ENCODE data around the gene PRCC. TPM values are rescaled to one million over a fixed set of nuclear protein-coding genes. Genes with fewer than 3 reads are reported as not detected.

The PRCC gene
- total and polyA plus RNA-seq, 2 of the 13 experiments (the other 11 are each of a cell fraction or from before 2014, with no cell fraction given): 24.2 to 40.5 TPM

DNA sequence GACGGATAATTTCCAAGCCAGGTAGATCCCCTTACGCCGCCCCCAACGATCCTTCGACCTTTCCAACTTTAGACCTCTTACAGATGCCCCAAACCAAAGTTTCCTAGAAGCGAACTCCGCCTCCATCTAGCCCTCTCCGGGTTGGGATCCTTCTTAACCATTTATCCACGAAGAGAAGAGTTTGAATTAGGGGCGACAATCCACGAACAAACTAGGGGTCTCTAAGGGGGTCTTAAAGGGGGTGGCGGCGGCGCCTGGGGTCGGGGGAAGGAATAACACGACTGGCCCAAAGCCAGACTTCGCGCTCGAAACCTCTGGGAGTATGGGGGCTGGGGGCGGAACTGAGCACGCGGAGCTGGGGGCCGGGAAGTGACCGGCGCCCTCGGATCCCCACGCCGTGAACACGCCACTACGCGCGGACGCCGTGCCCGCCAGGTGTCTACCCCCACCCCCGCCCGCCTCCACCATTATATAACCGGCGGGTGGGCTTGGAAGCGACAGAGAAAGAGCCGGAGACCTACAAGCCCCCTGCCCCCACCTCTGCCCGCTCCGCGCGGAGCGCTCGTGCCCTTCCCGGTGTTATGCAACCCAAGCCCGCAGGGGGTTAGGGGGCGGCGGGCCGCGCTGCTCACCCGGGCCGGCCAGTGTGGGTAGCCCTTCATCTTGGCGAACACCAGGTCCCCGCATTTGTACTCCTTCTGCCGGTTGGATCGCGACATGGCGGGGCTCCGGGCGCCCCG, 16.5 kb upstream of the PRCC start (continued):
- TF ChIP-seq RORA (CRISPR knock-in tag; IDR thresholded peaks at IDR 0.05): no peak
- no peak for TF ChIP-seq ZNF773 (CRISPR knock-in tag; IDR thresholded peaks at IDR 0.05; ENCODE audit: borderline replicate concordance)
- TF ChIP-seq, protein P1, sequence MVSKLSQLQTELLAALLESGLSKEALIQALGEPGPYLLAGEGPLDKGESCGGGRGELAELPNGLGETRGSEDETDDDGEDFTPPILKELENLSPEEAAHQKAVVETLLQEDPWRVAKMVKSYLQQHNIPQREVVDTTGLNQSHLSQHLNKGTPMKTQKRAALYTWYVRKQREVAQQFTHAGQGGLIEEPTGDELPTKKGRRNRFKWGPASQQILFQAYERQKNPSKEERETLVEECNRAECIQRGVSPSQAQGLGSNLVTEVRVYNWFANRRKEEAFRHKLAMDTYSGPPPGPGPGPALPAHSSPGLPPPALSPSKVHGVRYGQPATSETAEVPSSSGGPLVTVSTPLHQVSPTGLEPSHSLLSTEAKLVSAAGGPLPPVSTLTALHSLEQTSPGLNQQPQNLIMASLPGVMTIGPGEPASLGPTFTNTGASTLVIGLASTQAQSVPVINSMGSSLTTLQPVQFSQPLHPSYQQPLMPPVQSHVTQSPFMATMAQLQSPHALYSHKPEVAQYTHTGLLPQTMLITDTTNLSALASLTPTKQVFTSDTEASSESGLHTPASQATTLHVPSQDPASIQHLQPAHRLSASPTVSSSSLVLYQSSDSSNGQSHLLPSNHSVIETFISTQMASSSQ (IDR thresholded peaks at IDR 0.05; ENCODE audit: low read depth): no peak
- TF ChIP-seq, protein P1 (CRISPR knock-in tag; IDR thresholded peaks at IDR 0.05; ENCODE audit: borderline replicate concordance): no peak
- TF ChIP-seq, protein P2, sequence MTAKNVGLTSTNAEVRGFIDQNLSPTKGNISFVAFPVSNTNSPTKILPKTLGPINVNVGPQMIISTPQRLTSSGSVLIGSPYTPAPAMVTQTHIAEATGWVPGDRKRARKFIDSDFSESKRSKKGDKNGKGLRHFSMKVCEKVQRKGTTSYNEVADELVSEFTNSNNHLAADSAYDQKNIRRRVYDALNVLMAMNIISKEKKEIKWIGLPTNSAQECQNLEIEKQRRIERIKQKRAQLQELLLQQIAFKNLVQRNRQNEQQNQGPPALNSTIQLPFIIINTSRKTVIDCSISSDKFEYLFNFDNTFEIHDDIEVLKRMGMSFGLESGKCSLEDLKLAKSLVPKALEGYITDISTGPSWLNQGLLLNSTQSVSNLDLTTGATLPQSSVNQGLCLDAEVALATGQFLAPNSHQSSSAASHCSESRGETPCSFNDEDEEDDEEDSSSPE (CRISPR knock-in tag; IDR thresholded peaks at IDR 0.05): no peak
- no peak for TF ChIP-seq CCAR2 (optimal IDR thresholded peaks at IDR 0.05; ENCODE audit: low read depth, low read length)
- 0 out of 2 replicates have a peak, but pooled peaks have one; percentile 23 for TF ChIP-seq ZNF430 (CRISPR knock-in tag; IDR thresholded peaks at IDR 0.05)
- TF ChIP-seq ZNF768 (CRISPR knock-in tag; IDR thresholded peaks at IDR 0.05): peak; percentile 42; the same call in 1 of the 2 replicates
- TF ChIP-seq, protein P3, sequence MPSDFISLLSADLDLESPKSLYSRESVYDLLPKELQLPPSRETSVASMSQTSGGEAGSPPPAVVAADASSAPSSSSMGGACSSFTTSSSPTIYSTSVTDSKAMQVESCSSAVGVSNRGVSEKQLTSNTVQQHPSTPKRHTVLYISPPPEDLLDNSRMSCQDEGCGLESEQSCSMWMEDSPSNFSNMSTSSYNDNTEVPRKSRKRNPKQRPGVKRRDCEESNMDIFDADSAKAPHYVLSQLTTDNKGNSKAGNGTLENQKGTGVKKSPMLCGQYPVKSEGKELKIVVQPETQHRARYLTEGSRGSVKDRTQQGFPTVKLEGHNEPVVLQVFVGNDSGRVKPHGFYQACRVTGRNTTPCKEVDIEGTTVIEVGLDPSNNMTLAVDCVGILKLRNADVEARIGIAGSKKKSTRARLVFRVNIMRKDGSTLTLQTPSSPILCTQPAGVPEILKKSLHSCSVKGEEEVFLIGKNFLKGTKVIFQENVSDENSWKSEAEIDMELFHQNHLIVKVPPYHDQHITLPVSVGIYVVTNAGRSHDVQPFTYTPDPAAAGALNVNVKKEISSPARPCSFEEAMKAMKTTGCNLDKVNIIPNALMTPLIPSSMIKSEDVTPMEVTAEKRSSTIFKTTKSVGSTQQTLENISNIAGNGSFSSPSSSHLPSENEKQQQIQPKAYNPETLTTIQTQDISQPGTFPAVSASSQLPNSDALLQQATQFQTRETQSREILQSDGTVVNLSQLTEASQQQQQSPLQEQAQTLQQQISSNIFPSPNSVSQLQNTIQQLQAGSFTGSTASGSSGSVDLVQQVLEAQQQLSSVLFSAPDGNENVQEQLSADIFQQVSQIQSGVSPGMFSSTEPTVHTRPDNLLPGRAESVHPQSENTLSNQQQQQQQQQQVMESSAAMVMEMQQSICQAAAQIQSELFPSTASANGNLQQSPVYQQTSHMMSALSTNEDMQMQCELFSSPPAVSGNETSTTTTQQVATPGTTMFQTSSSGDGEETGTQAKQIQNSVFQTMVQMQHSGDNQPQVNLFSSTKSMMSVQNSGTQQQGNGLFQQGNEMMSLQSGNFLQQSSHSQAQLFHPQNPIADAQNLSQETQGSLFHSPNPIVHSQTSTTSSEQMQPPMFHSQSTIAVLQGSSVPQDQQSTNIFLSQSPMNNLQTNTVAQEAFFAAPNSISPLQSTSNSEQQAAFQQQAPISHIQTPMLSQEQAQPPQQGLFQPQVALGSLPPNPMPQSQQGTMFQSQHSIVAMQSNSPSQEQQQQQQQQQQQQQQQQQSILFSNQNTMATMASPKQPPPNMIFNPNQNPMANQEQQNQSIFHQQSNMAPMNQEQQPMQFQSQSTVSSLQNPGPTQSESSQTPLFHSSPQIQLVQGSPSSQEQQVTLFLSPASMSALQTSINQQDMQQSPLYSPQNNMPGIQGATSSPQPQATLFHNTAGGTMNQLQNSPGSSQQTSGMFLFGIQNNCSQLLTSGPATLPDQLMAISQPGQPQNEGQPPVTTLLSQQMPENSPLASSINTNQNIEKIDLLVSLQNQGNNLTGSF (CRISPR knock-in tag; IDR thresholded peaks at IDR 0.05): no peak
- TF ChIP-seq KDM6A (CRISPR knock-in tag; IDR thresholded peaks at IDR 0.05; ENCODE audit: low read depth): no peak
- no peak for TF ChIP-seq ZFP36 (IDR thresholded peaks at IDR 0.05; ENCODE audit: borderline replicate concordance, low read depth, low read length, partially characterized antibody)
- peak; percentile 10; the same call in 1 of the 2 replicates for TF ChIP-seq DR1 (CRISPR knock-in tag; IDR thresholded peaks at IDR 0.05)
- TF ChIP-seq ZMAT3 (CRISPR knock-in tag; conservative IDR thresholded peaks at IDR 0.05): no peak
- TF ChIP-seq, protein P4, sequence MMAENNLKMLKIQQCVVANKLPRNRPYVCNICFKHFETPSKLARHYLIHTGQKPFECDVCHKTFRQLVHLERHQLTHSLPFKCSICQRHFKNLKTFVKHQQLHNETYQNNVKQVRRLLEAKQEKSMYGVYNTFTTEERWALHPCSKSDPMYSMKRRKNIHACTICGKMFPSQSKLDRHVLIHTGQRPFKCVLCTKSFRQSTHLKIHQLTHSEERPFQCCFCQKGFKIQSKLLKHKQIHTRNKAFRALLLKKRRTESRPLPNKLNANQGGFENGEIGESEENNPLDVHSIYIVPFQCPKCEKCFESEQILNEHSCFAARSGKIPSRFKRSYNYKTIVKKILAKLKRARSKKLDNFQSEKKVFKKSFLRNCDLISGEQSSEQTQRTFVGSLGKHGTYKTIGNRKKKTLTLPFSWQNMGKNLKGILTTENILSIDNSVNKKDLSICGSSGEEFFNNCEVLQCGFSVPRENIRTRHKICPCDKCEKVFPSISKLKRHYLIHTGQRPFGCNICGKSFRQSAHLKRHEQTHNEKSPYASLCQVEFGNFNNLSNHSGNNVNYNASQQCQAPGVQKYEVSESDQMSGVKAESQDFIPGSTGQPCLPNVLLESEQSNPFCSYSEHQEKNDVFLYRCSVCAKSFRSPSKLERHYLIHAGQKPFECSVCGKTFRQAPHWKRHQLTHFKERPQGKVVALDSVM (CRISPR knock-in tag; IDR thresholded peaks at IDR 0.05): no peak
- TF ChIP-seq SRY (CRISPR knock-in tag; IDR thresholded peaks at IDR 0.05): no peak; the same call in 1 of the 2 replicates
- 0 out of 2 replicates have a peak, but pooled peaks have one; percentile 37 for TF ChIP-seq ZFY (CRISPR knock-in tag; IDR thresholded peaks at IDR 0.05)
- 0 out of 2 replicates have a peak, but pooled peaks have one; percentile 15 for TF ChIP-seq MEIS2 (CRISPR knock-in tag; IDR thresholded peaks at IDR 0.05)
